Activated CD4-positive, alpha-beta T cell treated with anti-CD3 and anti-CD28 coated beads, Interleukin-10, Interleukin-2, amounts not matched to agents 100 ng/mL and 50 ng/mL, durations not matched to agents 16 hours and 8 hours (primary cell): Measurements from ENCODE around the gene TMPRSS9.
"Not testable (repeated sequence)": the region's sequence is repeated elsewhere in the genome, so short reads cannot be mapped to it uniquely, and the experiment has no call there.

Source experiments
- DNase-seq: peaks from one replicate; pipeline ENCODE4 v3.0.0-alpha.2; 2020

Gene TMPRSS9

GRCh38 chr19:2441096-2441752 lies 81.2 kb downstream of the TMPRSS9 start:
- no peak for DNase-seq

GRCh38 chr19:2443116-2443784 lies 83.2 kb downstream of the TMPRSS9 start:
- DNase-seq, result no peak

- no peak for DNase-seq
Observed at GRCh38 chr19:2443785-2444182, 83.7 kb downstream of the TMPRSS9 start.

- DNase-seq, result no peak
Observed at GRCh38 chr19:2444251-2445002, 84.4 kb downstream of the TMPRSS9 start.

- no peak for DNase-seq
Observed at GRCh38 chr19:2446381-2446780, 86.3 kb downstream of the TMPRSS9 start.

- no peak for DNase-seq
Observed at GRCh38 chr19:2449019-2449418, 89.0 kb downstream of the TMPRSS9 start.

GRCh38 chr19:2451138-2451537 lies 91.1 kb downstream of the TMPRSS9 start:
- no peak for DNase-seq

- no peak for DNase-seq
Observed at GRCh38 chr19:2451741-2452140, 91.7 kb downstream of the TMPRSS9 start.

GRCh38 chr19:2453431-2454025 lies 93.5 kb downstream of the TMPRSS9 start:
- DNase-seq, result no peak

GRCh38 chr19:2454199-2454961 lies 94.3 kb downstream of the TMPRSS9 start:
- no peak for DNase-seq

GRCh38 chr19:2454962-2455850 lies 95.1 kb downstream of the TMPRSS9 start:
- no peak for DNase-seq

- peak; percentile 63 for DNase-seq
Observed at GRCh38 chr19:2455851-2456570, 95.9 kb downstream of the TMPRSS9 start.

GRCh38 chr19:2457394-2458037 lies 97.5 kb downstream of the TMPRSS9 start:
- DNase-seq, result no peak

GRCh38 chr19:2458054-2458453 lies 98.0 kb downstream of the TMPRSS9 start:
- DNase-seq, result no peak

GRCh38 chr19:2458776-2459175 lies 98.7 kb downstream of the TMPRSS9 start:
- not testable (repeated sequence) for DNase-seq

GRCh38 chr19:2460245-2460644 lies 100.2 kb downstream of the TMPRSS9 start:
- DNase-seq, result no peak

GRCh38 chr19:2461751-2462634 lies 101.9 kb downstream of the TMPRSS9 start:
- DNase-seq, result peak; percentile 85

- no peak for DNase-seq
Observed at GRCh38 chr19:2462635-2463421, 102.8 kb downstream of the TMPRSS9 start.

GRCh38 chr19:2463694-2464093 lies 103.6 kb downstream of the TMPRSS9 start:
- DNase-seq, result not testable (repeated sequence)
